Measurements from ENCODE around the gene PTPRD.

DNA sequence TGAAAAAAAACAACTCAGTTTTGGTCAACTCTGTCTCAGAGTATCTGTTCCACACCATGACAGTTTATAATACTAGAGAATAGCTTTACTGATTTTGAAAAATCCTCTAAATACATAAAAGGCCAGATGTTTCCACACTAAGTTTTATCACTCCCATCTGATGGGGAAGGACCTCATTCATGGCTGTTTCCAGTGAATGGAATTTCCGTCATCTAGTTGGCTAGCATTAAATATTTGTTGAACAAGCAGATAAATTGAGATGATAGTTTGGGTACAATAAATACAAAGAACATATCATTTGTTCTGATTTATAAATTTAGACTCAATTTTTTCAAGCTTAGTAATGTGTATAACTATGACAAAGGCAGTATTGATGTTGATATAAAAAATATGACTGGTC is 408.5 kb downstream of the PTPRD start:
- TF ChIP-seq ZNF274 (IDR thresholded peaks at IDR 0.05; ENCODE audit: low read depth, low read length) (no peak), SUZ12 (IDR thresholded peaks at IDR 0.05; ENCODE audit: extremely low read depth, insufficient read depth, insufficient read length) (no peak)
